WERI-Rb-1 (cell line): Measurements from ENCODE around the gene PDE10A.
"Not testable (repeated sequence)": the region's sequence is repeated elsewhere in the genome, so short reads cannot be mapped to it uniquely, and the experiment has no call there.

Experiments
- DNase-seq: peaks from one replicate; pipeline ENCODE4 v3.0.0-alpha.2; 2020
- H3K27ac ChIP-seq: fragments of 250-450 bp; sonication (Bioruptor Pico); 2 replicates; pipeline ENCODE4 v1.5.1; 2020; ENCODE audit warnings: mild to moderate bottlenecking, moderate library complexity
- H3K27me3 ChIP-seq: fragments of 250-450 bp; sonication (Bioruptor Pico); 2 replicates; pipeline ENCODE4 v1.5.1; 2021; ENCODE audit warnings: mild to moderate bottlenecking, low read depth, moderate library complexity; ENCODE audit not compliant: insufficient read depth, severe bottlenecking
- H3K36me3 ChIP-seq: fragments of 250-450 bp; sonication (Bioruptor Pico); 2 replicates; pipeline ENCODE4 v1.5.1; 2020; ENCODE audit warnings: mild to moderate bottlenecking, moderate library complexity
- H3K4me3 ChIP-seq: 2 replicates; pipeline ENCODE4 v1.5.1; 2011; ENCODE audit warnings: low read depth, mild to moderate bottlenecking, control low read depth, low read length
- H3K9me3 ChIP-seq: fragments of 250-450 bp; sonication (Bioruptor Pico); 2 replicates; pipeline ENCODE4 v1.5.1; 2021; ENCODE audit warnings: mild to moderate bottlenecking, moderate library complexity; ENCODE audit not compliant: severe bottlenecking
- TF ChIP-seq, protein P1 (sequence below): IDR thresholded peaks from 2 replicates; pipeline ENCODE4 v1.5.1; 2011; ENCODE audit warnings: low read depth, mild to moderate bottlenecking, control low read depth, inconsistent platforms, low read length

PDE10A gene

GRCh38 chr6:165514621-165515020 is 148.4 kb downstream of the PDE10A start:
- Histone ChIP-seq H3K27me3 (peaks cover 65% of the 10 kb centered on the region), H3K9me3 (no peaks in the 10 kb centered on the region), H3K27ac (no peak overlapping the region), H3K36me3 (no peaks in the 10 kb centered on the region), H3K4me3 (no peak overlapping the region)
- TF ChIP-seq, protein P1, sequence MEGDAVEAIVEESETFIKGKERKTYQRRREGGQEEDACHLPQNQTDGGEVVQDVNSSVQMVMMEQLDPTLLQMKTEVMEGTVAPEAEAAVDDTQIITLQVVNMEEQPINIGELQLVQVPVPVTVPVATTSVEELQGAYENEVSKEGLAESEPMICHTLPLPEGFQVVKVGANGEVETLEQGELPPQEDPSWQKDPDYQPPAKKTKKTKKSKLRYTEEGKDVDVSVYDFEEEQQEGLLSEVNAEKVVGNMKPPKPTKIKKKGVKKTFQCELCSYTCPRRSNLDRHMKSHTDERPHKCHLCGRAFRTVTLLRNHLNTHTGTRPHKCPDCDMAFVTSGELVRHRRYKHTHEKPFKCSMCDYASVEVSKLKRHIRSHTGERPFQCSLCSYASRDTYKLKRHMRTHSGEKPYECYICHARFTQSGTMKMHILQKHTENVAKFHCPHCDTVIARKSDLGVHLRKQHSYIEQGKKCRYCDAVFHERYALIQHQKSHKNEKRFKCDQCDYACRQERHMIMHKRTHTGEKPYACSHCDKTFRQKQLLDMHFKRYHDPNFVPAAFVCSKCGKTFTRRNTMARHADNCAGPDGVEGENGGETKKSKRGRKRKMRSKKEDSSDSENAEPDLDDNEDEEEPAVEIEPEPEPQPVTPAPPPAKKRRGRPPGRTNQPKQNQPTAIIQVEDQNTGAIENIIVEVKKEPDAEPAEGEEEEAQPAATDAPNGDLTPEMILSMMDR = no peak
- no peak for DNase-seq

GRCh38 chr6:165511807-165512206 is 151.2 kb downstream of the PDE10A start:
- TF ChIP-seq, protein P1 = no peak
- Histone ChIP-seq H3K36me3 (no peaks in the 10 kb centered on the region), H3K27ac (no peak overlapping the region), H3K4me3 (no peak overlapping the region), H3K27me3 (peaks cover 65% of the 10 kb centered on the region), H3K9me3 (no peaks in the 10 kb centered on the region)
- DNase-seq = no peak

GRCh38 chr6:165508321-165508869 is 154.6 kb downstream of the PDE10A start:
- Histone ChIP-seq H3K9me3 (no peaks in the 10 kb centered on the region), H3K27me3 (peaks cover 64% of the 10 kb centered on the region), H3K36me3 (no peaks in the 10 kb centered on the region), H3K4me3 (no peak overlapping the region), H3K27ac (no peak overlapping the region)
- TF ChIP-seq, protein P1 = no peak
- no peak for DNase-seq

GRCh38 chr6:165506657-165507056 is 156.4 kb downstream of the PDE10A start:
- no peak for DNase-seq
- H3K27ac ChIP-seq = no peak overlapping the region
- H3K27me3 ChIP-seq = peaks cover 61% of the 10 kb centered on the region
- H3K36me3 ChIP-seq = no peaks in the 10 kb centered on the region
- TF ChIP-seq, protein P1 = no peak
- no peak overlapping the region for H3K4me3 ChIP-seq
- H3K9me3 ChIP-seq = no peaks in the 10 kb centered on the region

DNA sequence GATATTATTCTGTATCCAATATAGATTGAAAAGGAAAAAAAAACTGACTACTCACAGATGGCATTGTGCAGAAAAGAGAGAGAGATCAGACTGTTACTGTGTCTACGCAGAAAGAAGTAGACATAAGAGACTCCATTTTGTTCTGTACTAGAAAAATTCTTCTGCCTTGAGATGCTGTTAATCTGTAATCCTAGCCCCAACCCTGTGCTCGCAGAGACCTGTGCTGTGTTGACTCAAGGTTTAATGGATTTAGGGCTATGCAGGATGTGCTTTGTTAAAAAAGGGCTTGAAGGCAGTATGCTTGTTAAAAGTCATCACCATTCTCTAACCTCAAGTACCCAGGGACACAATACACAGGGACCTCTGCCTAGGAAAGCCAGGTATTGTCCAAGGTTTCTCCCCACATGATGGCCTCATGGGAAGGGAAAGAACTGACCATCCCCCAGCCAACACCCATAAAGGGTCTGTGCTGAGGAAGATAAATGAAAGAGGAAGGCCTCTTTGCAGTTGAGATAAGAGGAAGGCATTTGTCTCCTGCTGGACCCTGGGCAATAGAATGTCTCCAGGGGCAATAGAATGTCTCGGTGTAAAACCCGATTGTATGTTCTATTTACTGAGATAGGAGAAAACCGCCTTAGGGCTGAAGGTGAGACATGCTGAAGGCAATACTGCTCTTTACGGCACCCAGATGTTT is 162.7 kb downstream of the PDE10A start:
- not testable (repeated sequence) for H3K36me3 ChIP-seq, H3K9me3 ChIP-seq, H3K27ac ChIP-seq, DNase-seq, H3K4me3 ChIP-seq
- peaks cover 30% of the 10 kb centered on the region for H3K27me3 ChIP-seq

DNA sequence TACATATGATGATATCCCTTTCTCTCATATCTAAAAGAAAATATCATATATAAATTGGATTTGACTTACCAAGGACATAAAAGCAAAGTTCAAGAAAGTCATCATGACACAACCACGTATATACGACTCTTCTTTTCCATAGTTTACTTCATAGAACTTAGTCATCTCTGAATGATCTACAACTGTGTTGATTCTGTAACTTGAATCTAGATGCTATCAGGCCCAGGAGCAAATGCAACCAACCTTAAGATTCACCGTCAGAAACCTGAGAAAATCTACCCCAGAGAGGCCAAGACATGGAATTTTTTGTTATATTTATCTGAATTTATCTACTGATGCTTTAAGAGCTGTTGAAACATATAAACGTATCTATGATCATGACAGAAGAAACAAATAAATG is 165.6 kb downstream of the PDE10A start:
- no peak for DNase-seq
- TF ChIP-seq, protein P1 = no peak

More for the DNA sequence above, 165.6 kb downstream of the PDE10A start:
- Histone ChIP-seq H3K27me3 (peaks cover 30% of the 10 kb centered on the region), H3K4me3 (no peak overlapping the region), H3K27ac (no peak overlapping the region), H3K36me3 (no peaks in the 10 kb centered on the region), H3K9me3 (no peaks in the 10 kb centered on the region)
